Panc1 (cell line): ENCODE measurements around the gene SLX4IP.

Experiments used
- CTCF ChIP-seq: fragments of 450-650 bp; IDR thresholded peaks from 2 replicates; pipeline ENCODE4 v1.5.1; 2017; ENCODE audit warnings: mild to moderate bottlenecking
- POLR2AphosphoS5 ChIP-seq: IDR thresholded peaks from 2 replicates; pipeline ENCODE4 v1.6.1; 2012; ENCODE audit warnings: mild to moderate bottlenecking, low read depth, low read length, moderate library complexity
- REST ChIP-seq, 2 experiments: IDR thresholded peaks; 2 replicates each; pipeline ENCODE4 v1.6.1; 2011 to 2012; ENCODE audit warnings: low read depth in 2 of 2, control low read depth in 1 of 2, low read length in 1 of 2, mild to moderate bottlenecking in 1 of 2, moderate library complexity in 1 of 2; ENCODE audit not compliant: insufficient read depth in 1 of 2
- SIN3A ChIP-seq: IDR thresholded peaks from 2 replicates; pipeline ENCODE4 v1.6.1; 2012; ENCODE audit warnings: low read depth, mild to moderate bottlenecking, low read length, moderate library complexity, borderline replicate concordance; ENCODE audit not compliant: insufficient read depth

DNA sequence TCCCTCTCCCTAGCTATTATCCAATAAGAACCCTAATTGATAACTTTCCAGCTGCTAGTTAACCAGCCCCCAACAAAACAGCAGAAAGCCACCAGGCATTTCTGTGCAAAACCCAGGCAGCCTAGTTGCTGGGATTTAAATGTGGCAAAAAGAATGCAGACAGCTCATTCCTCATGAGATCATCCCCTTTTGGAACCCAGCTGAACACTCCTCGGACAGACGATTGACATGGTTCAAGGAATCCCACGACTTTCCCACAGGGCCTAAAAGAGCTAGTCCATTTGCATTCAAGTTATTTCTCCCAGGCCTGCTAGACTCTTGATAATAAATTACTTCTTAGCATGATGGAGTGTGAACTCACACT lies 214.7 kb downstream of the SLX4IP start:
- TF ChIP-seq REST (IDR thresholded peaks at IDR 0.05; ENCODE audit: insufficient read depth in 1 of 2, low read depth in 2 of 2, low read length in 1 of 2) (no peak), CTCF (no peak), POLR2AphosphoS5 (no peak), SIN3A (no peak)
